Esophagus muscularis mucosa (tissue), 4 donors: Measurements from ENCODE around the gene STK32B. TPM values are rescaled to one million over a fixed set of nuclear protein-coding genes. Genes with fewer than 3 reads are reported as not detected.
A peak's percentile ranks its signal among the peaks of the same experiment; 100 is the strongest.

ENCODE experiments used
- DNase-seq: peaks from one replicate; pipeline ENCODE4 v3.0.0-alpha.2; 2017; ENCODE audit errors: extremely low spot score
- H3K27ac ChIP-seq, 4 donors: fragments of 200-600 bp; sonication (generic); replicated peaks in 1 of 4; 1 replicate in 3 of 4; 2 replicates in 1 of 4; pipeline ENCODE4 v1.5.1; 2016 to 2019; ENCODE audit warnings: mild to moderate bottlenecking in 1 of 4
- H3K27me3 ChIP-seq, 4 donors: fragments of 200-600 bp; sonication (generic); one replicate each; pipeline versions ENCODE4 v1.5.1 to v1.6.0; 2016 to 2019
- H3K36me3 ChIP-seq, 4 donors: fragments of 200-600 bp; sonication (generic); one replicate each; pipeline ENCODE4 v1.5.1; 2016 to 2019
- H3K4me1 ChIP-seq, 4 donors: fragments of 200-600 bp; sonication (generic); one replicate each; pipeline ENCODE4 v1.5.1; 2016 to 2019
- H3K4me3 ChIP-seq, 4 donors: fragments of 200-600 bp; sonication (generic); 1 replicate in 2 of 4; 2 replicates in 2 of 4; pipeline ENCODE4 v1.5.1; 2016 to 2019; ENCODE audit warnings: mild to moderate bottlenecking in 4 of 4, moderate library complexity in 1 of 4
- H3K9me3 ChIP-seq, 4 donors: fragments of 200-600 bp; sonication (generic); 1 replicate in 3 of 4; 2 replicates in 1 of 4; pipeline ENCODE4 v1.5.1; 2016 to 2019
- EP300 ChIP-seq: sonication (generic); formaldehyde crosslinking; IDR thresholded peaks from one replicate; pipeline ENCODE4 v1.6.1; 2017; ENCODE audit warnings: antibody characterized with exemption
- POLR2A ChIP-seq: fragments of 450-650 bp; IDR thresholded peaks from one replicate; pipeline ENCODE4 v1.6.1; 2017; ENCODE audit warnings: antibody characterized with exemption, moderate library complexity, mild to moderate bottlenecking, low read depth
- POLR2AphosphoS5 ChIP-seq, 2 donors: sonication (generic); formaldehyde crosslinking; IDR thresholded peaks; one replicate each; pipeline ENCODE4 v1.6.1; 2017; ENCODE audit warnings: antibody characterized with exemption in 2 of 2
- WGBS: methylation state at CpG from one replicate; pipeline ENCODE4 v1.1.5; 2018; 5-methylcytosine and 5-hydroxymethylcytosine counted together
- intact Hi-C: fragments of 100-400 bp; cut with DNase I; formaldehyde crosslinking; loops from one replicate; pipeline ENCODE4 v1.15.1; 2023
- total RNA-seq, 4 donors: library from RNA; depleted of rRNA; stranded (reverse); fragments of >200 nt; gene quantifications; one replicate each; pipeline versions ENCODE4 v1.1.0 to v1.2.1, GENCODE V29; 2016
- TF ChIP-seq, protein P1 (sequence below), 3 experiments: fragments of 200-600 bp in 2 of 3; fragments of 450-650 bp in 1 of 3; sonication (generic) in 2 of 3; IDR thresholded peaks; one replicate each; pipeline ENCODE4 v1.5.1; 2017 to 2019; ENCODE audit warnings: antibody characterized with exemption in 3 of 3, mild to moderate bottlenecking in 2 of 3, moderate library complexity in 1 of 3

Gene STK32B
- total RNA-seq, 4 donors from 2014 or later: 1.7 to 3.8 (median 2.7) TPM

DNA sequence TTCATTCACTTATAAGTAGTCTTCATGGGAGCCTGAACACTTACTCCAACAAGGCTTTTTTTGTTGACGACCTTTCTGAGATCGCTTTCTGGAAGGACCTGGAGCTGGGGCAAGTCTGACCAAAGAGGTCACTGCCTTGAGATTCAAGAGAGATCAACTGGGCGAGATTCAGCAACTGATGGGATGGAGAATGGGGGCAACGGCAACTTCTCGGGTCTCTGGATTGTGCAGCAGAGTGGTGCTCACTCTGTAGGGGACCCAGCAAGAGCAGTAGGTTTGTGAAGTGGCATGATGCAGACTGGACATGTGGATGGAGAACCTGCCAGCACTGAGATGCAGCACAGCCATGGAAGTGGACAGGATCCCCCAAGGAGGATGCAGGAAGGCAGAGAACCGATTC is 369.0 kb downstream of the STK32B start:
- DNase-seq: peak; percentile 89
- intact Hi-C loops: no loop called here
- TF ChIP-seq, protein P1, sequence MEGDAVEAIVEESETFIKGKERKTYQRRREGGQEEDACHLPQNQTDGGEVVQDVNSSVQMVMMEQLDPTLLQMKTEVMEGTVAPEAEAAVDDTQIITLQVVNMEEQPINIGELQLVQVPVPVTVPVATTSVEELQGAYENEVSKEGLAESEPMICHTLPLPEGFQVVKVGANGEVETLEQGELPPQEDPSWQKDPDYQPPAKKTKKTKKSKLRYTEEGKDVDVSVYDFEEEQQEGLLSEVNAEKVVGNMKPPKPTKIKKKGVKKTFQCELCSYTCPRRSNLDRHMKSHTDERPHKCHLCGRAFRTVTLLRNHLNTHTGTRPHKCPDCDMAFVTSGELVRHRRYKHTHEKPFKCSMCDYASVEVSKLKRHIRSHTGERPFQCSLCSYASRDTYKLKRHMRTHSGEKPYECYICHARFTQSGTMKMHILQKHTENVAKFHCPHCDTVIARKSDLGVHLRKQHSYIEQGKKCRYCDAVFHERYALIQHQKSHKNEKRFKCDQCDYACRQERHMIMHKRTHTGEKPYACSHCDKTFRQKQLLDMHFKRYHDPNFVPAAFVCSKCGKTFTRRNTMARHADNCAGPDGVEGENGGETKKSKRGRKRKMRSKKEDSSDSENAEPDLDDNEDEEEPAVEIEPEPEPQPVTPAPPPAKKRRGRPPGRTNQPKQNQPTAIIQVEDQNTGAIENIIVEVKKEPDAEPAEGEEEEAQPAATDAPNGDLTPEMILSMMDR (IDR thresholded peaks at IDR 0.05): no peak
- peaks cover 0 to 19% (median 17%) of the 10 kb centered on the region in 4 donors for H3K9me3 ChIP-seq
- H3K36me3 ChIP-seq: no peaks in the 10 kb centered on the region
- WGBS: 99% methylated on average over 6 of the region's 6 CpGs
- no peaks in the 10 kb centered on the region for H3K4me1 ChIP-seq
- H3K27ac ChIP-seq: no peak overlapping the region
- no peak overlapping the region for H3K4me3 ChIP-seq
- H3K27me3 ChIP-seq: no peaks in the 10 kb centered on the region

- intact Hi-C loops: no loop called here
- 76% methylated on average over 3 of the region's 3 CpGs for WGBS
These were observed 370.1 kb downstream of the STK32B start for GRCh38 chr4:5421416-5421815.

DNA sequence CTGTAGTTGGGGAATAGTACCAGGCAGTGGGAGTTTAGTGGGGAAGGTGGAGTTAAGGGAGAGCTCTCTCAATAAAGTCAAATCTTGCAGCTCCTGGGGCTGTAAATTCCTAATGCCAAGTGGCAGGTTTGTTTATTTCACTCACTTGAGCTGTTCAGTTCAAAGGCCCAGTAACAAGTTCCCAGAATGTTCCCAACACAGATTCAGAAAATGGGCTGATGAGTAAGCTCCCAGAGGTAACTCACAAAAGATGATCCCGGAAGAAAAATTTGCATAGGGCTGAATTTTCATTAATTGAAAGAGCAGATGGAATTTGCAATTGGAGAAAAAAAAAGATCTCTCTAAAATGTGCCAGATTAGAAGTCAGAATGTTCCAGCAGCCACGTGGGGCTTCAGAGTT is 370.9 kb downstream of the STK32B start:
- H3K36me3 ChIP-seq: no peaks in the 10 kb centered on the region
- no peak overlapping the region for H3K27ac ChIP-seq
- intact Hi-C loops: no loop called here
- DNase-seq: no peak
- WGBS: 52% methylated on average over 2 of the region's 2 CpGs
- no peak overlapping the region for H3K4me3 ChIP-seq
- H3K4me1 ChIP-seq: no peaks in the 10 kb centered on the region
- no peaks in the 10 kb centered on the region for H3K27me3 ChIP-seq
- TF ChIP-seq EP300 (no peak), POLR2AphosphoS5 (IDR thresholded peaks at IDR 0.05) (no peak), POLR2A (no peak)
- TF ChIP-seq, protein P1 (IDR thresholded peaks at IDR 0.05): no peak
- H3K9me3 ChIP-seq: peaks cover 0 to 8% (median 6%) of the 10 kb centered on the region in 4 donors

More at GRCh38 chr4:5421416-5421815, 370.1 kb downstream of the STK32B start:
- Histone ChIP-seq H3K4me1 (no peaks in the 10 kb centered on the region), H3K27me3 (no peaks in the 10 kb centered on the region), H3K36me3 (no peaks in the 10 kb centered on the region), H3K9me3 (peaks cover 0 to 16% (median 13%) of the 10 kb centered on the region in 4 donors), H3K27ac (no peak overlapping the region), H3K4me3 (no peak overlapping the region)
- TF ChIP-seq POLR2A (no peak), EP300 (no peak), POLR2AphosphoS5 (IDR thresholded peaks at IDR 0.05) (no peak)
- TF ChIP-seq, protein P1 (IDR thresholded peaks at IDR 0.05): no peak
- peak; percentile 45 for DNase-seq

DNA sequence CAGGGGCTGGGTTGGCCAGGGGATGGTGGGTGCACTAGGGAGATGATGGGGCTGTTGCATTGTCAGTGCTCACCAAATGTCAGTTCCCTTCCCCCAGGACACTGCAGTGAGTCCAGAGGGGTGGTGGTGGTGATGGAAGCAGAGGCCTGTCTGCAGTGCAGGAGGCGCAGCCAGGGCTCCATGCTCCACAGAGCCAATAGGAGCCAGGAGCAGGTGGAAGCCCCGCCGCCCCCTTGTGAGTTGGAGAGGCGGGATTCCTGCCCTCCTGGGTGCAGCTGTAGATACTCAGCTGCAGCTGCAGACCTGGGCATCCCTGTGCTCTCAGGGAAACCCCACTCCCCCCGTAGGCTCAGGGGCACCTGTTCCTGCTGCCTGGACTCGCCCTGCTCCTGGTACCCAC is 372.4 kb downstream of the STK32B start:
- Histone ChIP-seq H3K27me3 (no peaks in the 10 kb centered on the region), H3K27ac (no peak overlapping the region), H3K4me3 (no peak overlapping the region), H3K36me3 (no peaks in the 10 kb centered on the region), H3K9me3 (no peaks in the 10 kb centered on the region), H3K4me1 (no peaks in the 10 kb centered on the region)
- DNase-seq: no peak
- TF ChIP-seq, protein P1 (IDR thresholded peaks at IDR 0.05): no peak
- TF ChIP-seq POLR2AphosphoS5 (IDR thresholded peaks at IDR 0.05) (no peak), POLR2A (no peak), EP300 (no peak)
- WGBS: 91% methylated on average over 4 of the region's 6 CpGs
- intact Hi-C loops: no loop called here

DNA sequence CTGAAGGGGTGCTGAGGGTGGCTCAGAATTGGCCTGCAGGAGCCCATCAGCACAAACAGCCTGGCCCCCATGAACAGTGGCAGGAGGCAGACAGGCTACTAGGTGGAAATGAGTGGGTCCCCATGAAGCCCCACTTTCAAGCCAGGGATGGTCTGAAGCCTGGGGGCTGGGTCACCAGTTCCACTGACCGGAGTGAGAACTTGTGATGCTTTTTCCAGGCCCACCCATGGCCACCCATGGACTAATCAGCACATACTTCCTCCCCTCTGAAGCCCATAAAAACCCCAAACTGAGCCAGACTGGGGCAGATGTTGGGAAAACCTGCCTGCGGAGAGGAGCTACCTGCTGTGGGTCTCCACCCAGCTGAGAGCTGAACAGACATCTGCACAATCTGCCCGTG is 372.9 kb downstream of the STK32B start:
- H3K27me3 ChIP-seq: no peaks in the 10 kb centered on the region
- no peaks in the 10 kb centered on the region for H3K36me3 ChIP-seq
- no peaks in the 10 kb centered on the region for H3K4me1 ChIP-seq
- H3K9me3 ChIP-seq: no peaks in the 10 kb centered on the region
- TF ChIP-seq POLR2A (no peak), POLR2AphosphoS5 (IDR thresholded peaks at IDR 0.05) (no peak)
- TF ChIP-seq, protein P1 (IDR thresholded peaks at IDR 0.05): no peak
- no peak for DNase-seq
- H3K4me3 ChIP-seq: no peak overlapping the region
- intact Hi-C loops: no loop called here
- H3K27ac ChIP-seq: no peak overlapping the region
- WGBS: 100% methylated on average over 2 of the region's 3 CpGs
